ENCODE data around the gene FRMD4A.

DNA sequence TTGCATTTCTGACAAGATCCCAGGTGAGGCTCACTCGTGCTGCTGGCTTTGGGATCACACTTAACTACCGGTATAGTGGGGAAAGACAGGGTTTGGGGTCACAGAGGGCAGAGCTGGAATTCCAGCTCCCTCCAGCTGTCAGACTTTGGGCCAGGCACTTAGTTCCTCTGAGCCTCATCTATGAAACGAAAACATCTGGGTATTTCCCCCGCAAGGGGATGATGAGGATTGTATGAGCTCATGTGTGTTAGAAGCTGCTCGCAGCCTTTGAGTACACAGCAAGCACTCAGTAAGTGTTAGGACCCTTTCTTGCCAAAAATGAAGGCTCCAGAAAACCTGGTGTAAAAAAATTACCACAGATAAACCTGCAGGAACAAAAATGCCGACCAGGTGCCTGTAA lies 677.9 kb downstream of the FRMD4A start:
- TF ChIP-seq CTCF (conservative IDR thresholded peaks at IDR 0.05) (no peak), EZH2 (IDR thresholded peaks at IDR 0.05; ENCODE audit: low read depth) (no peak)
